Motor neuron (in vitro differentiated cells): ENCODE measurements around the gene SEL1L2. TPM values are rescaled to one million over a fixed set of nuclear protein-coding genes. Genes with fewer than 3 reads are reported as not detected.

Experiments used
- ATAC-seq, 8 experiments: fragments of 200-7000 bp; cut with Tn5 transposase; replicated peaks in 6 of 8; 2 replicates each; pipeline ENCODE4 v1.8.0; 2021; ENCODE audit warnings: mild to moderate bottlenecking in 8 of 8, moderate library complexity in 8 of 8
- H3K27ac ChIP-seq, 2 donors: fragments of 250-450 bp; sonication (Bioruptor Pico); 2 replicates each; pipeline ENCODE4 v1.9.0; 2021; ENCODE audit warnings: antibody characterized with exemption in 2 of 2, mild to moderate bottlenecking in 2 of 2, moderate library complexity in 1 of 2
- H3K4me1 ChIP-seq, 2 donors: fragments of 250-450 bp; sonication (Bioruptor Pico); replicated peaks in 1 of 2; 2 replicates each; pipeline ENCODE4 v1.6.1; 2021; ENCODE audit warnings: antibody characterized with exemption in 2 of 2, mild to moderate bottlenecking in 2 of 2, moderate library complexity in 1 of 2
- H3K4me3 ChIP-seq, 5 donors: fragments of 250-450 bp; sonication (Bioruptor Pico); 2 replicates each; pipeline ENCODE4 v1.9.0; 2021; ENCODE audit warnings: antibody characterized with exemption in 5 of 5, mild to moderate bottlenecking in 5 of 5, moderate library complexity in 4 of 5
- WGBS, 10 experiments: fragments of 450-650 bp; shearing (Covaris generic); methylation state at CpG; one replicate each; pipeline ENCODE4 v1.0.0; 2022; 5-methylcytosine and 5-hydroxymethylcytosine counted together
- in situ Hi-C, 9 experiments: fragments of 400-800 bp; cut with MboI; loops; one replicate each; pipeline ENCODE4 v1.15.0; 2021; ENCODE audit warnings: low sequenced_read_pairs in 9 of 9, low pct_unique_long_range_greater_than_20kb in 2 of 9; ENCODE audit not compliant: unreplicated experiment in 9 of 9
- total RNA-seq, 8 experiments: library from RNA; unstranded; fragments of 300-600 nt; gene quantifications; 2 replicates each; pipeline versions ENCODE4 v1.2.3 to v1.2.4, GENCODE V29; 2022

The SEL1L2 gene
- total RNA-seq, 8 experiments from 2014 or later: 0.27 to 1.00 (median 0.49) TPM; not detected in 5

DNA sequence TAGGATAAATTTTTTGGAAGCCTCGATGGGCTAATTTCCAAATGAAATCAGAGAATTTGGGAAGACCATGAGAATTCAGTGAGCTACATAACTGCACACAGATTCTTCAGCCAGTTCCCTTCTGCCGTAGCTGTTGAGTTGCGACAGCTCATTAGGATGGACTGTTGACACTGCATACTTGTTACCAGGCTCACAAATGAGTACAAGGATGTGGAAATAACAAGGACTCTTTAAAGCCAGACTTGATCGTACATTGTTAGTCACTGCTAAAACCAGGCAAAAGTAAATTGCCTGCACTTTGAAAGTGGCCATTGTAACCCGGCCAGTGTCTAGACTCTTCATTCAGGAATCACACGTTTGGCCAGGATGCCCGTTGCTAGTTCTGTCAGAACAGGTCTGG is 168.5 kb downstream of the SEL1L2 start:
- WGBS, 10 experiments: 20 to 100% (median 88%) methylated on average over 2 to 6 of the region's 7 CpGs; no CpG with 5 or more reads in 2 of the 10 experiments
- in situ Hi-C loops: loop anchor here in 7 of 9 experiments (10.0 to 25.0 kb wide), 3 partner anchors 215 to 240 kb away; no protein-coding TSS in a partner anchor

GRCh38 chr20:13819885-13820645 is 170.3 kb downstream of the SEL1L2 start:
- peak in 6 of 8 experiments; percentile 10 to 53 (median 38) for ATAC-seq
- 0 to 100% (median 46%) methylated on average over 1 to 4 of the region's 5 CpGs; no CpG with 5 or more reads in 1 of the 10 experiments for WGBS, 10 experiments
- Histone ChIP-seq H3K4me3 (no peak overlapping the region), H3K4me1 (no peaks in the 10 kb centered on the region), H3K27ac (no peak overlapping the region)
- in situ Hi-C loops: loop anchor here in 7 of 9 experiments (10.0 to 25.0 kb wide), 3 partner anchors 217 to 242 kb away; no protein-coding TSS in a partner anchor

More for the DNA sequence above, 168.5 kb downstream of the SEL1L2 start:
- no peak overlapping the region for H3K4me3 ChIP-seq
- no peak overlapping the region for H3K27ac ChIP-seq
- H3K4me1 ChIP-seq: no peaks in the 10 kb centered on the region
- peak in 2 of 8 experiments; percentile 53 to 82 for ATAC-seq

DNA sequence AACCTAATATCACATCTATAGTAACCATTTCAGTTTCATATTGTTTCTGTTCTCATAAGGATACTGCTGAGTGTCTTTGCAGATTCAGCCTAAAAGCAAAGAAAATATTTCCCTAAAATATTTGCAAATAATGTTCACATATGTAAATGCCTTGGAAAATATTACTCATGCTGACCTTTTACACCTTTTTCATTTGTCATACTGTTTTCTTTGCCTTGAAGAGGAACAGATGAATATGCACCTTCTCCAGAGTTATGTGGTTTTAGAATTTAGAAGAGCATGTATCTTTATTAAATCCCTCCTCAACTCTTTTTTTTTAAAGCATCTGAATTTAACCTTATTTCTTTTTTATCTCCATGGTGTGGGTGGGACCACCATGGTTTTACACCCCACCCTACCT is 173.1 kb downstream of the SEL1L2 start:
- no peak overlapping the region for H3K4me3 ChIP-seq
- ATAC-seq: peak in 3 of 8 experiments; percentile 40 to 80 (median 66)
- no peaks in the 10 kb centered on the region for H3K4me1 ChIP-seq
- in situ Hi-C loops: loop anchor here in 5 of 9 experiments (25.0 kb wide), 2 partner anchors 220 to 245 kb away; no protein-coding TSS in a partner anchor
- no peak overlapping the region for H3K27ac ChIP-seq

DNA sequence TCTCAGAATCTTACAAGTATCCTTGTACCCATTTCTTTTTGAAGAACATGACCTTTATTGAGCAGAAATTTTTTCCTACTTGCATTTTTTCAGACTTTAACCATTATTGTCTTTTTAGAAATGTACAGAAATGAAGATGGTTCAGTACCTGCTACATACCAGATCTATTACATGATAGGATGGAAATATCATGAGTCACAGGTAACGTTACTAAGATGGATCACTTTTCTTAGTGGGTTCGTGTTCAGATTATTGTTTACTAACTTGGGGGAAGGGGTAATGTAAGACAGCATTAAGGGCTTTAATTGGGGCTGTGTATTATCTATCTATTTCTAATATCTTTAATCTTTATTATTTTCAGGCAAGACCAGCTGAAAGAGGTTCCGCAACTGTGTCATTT is 173.7 kb downstream of the SEL1L2 start:
- in situ Hi-C loops: loop anchor here in 5 of 9 experiments (25.0 kb wide), 2 partner anchors 221 to 246 kb away; no protein-coding TSS in a partner anchor
- Histone ChIP-seq H3K27ac (no peak overlapping the region), H3K4me1 (no peaks in the 10 kb centered on the region), H3K4me3 (no peak overlapping the region)
- ATAC-seq: no peak
- WGBS, 10 experiments: 52 to 100% (median 65%) methylated on average over 1 to 3 of the region's 3 CpGs; no CpG with 5 or more reads in 1 of the 10 experiments

GRCh38 chr20:13814672-13815071 is 175.7 kb downstream of the SEL1L2 start:
- no peak overlapping the region for H3K27ac ChIP-seq
- in situ Hi-C loops: loop anchor here in 5 of 9 experiments (25.0 kb wide), 2 partner anchors 223 to 248 kb away; no protein-coding TSS in a partner anchor
- WGBS, 10 experiments: 82 to 100% (median 93%) methylated on average over 1 to 4 of the region's 4 CpGs; no CpG with 5 or more reads in 3 of the 10 experiments

GRCh38 chr20:13813910-13814309 is 176.5 kb downstream of the SEL1L2 start:
- 26 to 100% (median 83%) methylated on average over 1 to 3 of the region's 3 CpGs; no CpG with 5 or more reads in 1 of the 10 experiments for WGBS, 10 experiments
- in situ Hi-C loops: loop anchor here in 5 of 9 experiments (25.0 kb wide), 2 partner anchors 223 to 248 kb away; no protein-coding TSS in a partner anchor
- no peak overlapping the region for H3K27ac ChIP-seq
- H3K4me3 ChIP-seq: no peak overlapping the region
- ATAC-seq: no peak
- no peaks in the 10 kb centered on the region for H3K4me1 ChIP-seq

More at GRCh38 chr20:13814672-13815071, 175.7 kb downstream of the SEL1L2 start:
- Histone ChIP-seq H3K4me3 (no peak overlapping the region), H3K4me1 (no peaks in the 10 kb centered on the region)
- no peak for ATAC-seq

DNA sequence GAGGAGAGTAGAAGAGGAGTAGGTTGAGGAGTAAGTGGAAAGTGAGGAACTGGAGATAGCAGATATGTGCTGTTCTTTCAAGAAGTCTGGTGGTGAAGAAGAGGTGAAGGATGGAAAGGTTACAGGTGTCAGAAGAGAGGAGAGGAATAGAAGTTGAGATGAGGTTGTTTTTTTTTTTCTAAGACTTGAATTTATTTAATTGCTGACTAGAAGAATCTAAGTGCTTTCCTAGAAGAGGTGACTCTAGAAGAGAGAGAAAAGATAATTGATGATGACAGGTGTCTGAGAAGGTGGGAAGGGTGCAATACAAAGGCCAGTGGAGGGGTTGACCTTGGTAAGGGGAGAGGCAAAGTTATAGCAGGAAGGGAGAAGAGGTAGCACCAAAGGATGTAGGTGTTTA is 180.0 kb downstream of the SEL1L2 start:
- H3K4me1 ChIP-seq: no peaks in the 10 kb centered on the region
- no peak overlapping the region for H3K27ac ChIP-seq
- H3K4me3 ChIP-seq: no peak overlapping the region
- ATAC-seq: no peak
- in situ Hi-C loops: loop anchor here in 5 of 9 experiments (25.0 kb wide), 2 partner anchors 227 to 252 kb away; no protein-coding TSS in a partner anchor

DNA sequence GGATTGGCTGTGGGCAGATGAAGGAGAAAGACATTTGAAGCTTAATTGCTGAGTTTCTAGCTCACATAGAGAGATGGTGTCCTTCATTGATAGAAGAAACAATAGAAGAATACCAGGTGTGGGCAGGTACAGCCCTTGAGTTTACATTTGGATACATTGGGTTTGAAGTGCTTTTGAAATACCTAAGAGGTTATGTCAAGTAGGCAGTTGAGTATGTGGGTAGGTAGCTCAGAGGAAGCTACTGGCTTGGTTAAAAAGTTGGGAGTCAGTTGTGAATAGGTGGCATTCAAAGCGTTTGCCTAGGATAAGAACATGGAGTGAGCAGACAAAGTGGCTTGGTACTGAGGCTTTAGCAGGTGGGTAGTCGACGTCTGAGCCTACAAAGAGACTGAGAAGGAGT is 180.6 kb downstream of the SEL1L2 start:
- in situ Hi-C loops: loop anchor here in 5 of 9 experiments (25.0 kb wide), 2 partner anchors 227 to 252 kb away; no protein-coding TSS in a partner anchor
- no peak for ATAC-seq
- no peak overlapping the region for H3K4me3 ChIP-seq
- no peaks in the 10 kb centered on the region for H3K4me1 ChIP-seq
- 76 to 100% (median 100%) methylated on average over 2 to 3 of the region's 3 CpGs; no CpG with 5 or more reads in 3 of the 10 experiments for WGBS, 10 experiments
- no peak overlapping the region for H3K27ac ChIP-seq

DNA sequence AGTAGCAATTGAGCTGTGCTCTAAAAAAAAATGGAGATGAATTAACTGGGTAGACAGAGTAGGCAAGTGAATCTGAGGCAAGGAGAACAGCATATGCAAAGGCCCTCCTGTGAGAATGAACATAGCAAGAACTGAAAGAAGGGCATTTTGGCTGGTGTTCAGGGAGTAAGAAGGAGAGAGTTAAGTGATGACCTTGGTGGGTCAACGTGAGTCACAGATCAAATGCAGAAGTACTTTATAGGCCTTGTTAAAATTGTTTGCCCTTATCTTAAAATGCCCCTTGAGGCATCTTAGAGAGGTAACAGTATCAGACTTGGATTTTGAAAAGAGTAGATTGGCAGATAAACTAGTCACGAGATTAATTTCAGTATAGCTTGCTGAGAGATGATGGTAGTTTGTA is 181.0 kb downstream of the SEL1L2 start:
- Histone ChIP-seq H3K4me3 (no peak overlapping the region), H3K4me1 (no peaks in the 10 kb centered on the region), H3K27ac (no peak overlapping the region)
- no peak for ATAC-seq
- in situ Hi-C loops: loop anchor here in 5 of 9 experiments (25.0 kb wide), 2 partner anchors 228 to 253 kb away; no protein-coding TSS in a partner anchor
- 75 to 100% (median 100%) methylated on average over 1 to 2 of the region's 2 CpGs; no CpG with 5 or more reads in 1 of the 10 experiments for WGBS, 10 experiments

- peak in 5 of 8 experiments; percentile 27 to 99 (median 95) for ATAC-seq
- no peak overlapping the region for H3K27ac ChIP-seq
- no peaks in the 10 kb centered on the region for H3K4me1 ChIP-seq
- WGBS, 10 experiments: 7 to 100% (median 69%) methylated on average over 1 to 3 of the region's 7 CpGs; no CpG with 5 or more reads in 2 of the 10 experiments
- in situ Hi-C loops: loop anchor here in 5 of 9 experiments (25.0 kb wide), 2 partner anchors 237 to 262 kb away; no protein-coding TSS in a partner anchor
- H3K4me3 ChIP-seq: no peak overlapping the region
Measured at GRCh38 chr20:13800728-13801134, 189.7 kb downstream of the SEL1L2 start.

DNA sequence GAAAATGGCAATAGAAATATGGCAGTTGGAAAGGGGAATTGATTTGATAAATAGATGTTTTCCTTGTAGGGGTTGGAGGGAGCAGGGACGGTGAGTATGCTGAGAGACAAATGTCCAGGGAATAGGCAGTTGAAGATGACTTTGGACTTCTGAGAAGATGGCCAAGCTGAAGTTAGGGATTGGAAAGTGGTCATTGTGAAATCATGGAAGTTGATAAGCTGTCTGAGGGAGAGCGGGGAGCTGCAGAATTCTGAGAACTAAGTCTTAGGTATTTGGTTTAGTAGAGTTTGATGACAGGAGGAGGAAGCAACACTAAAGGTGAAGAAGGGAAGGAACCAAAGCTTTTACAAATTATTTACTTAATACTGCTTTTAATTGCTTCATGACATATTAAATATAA is 190.4 kb downstream of the SEL1L2 start:
- Histone ChIP-seq H3K4me3 (no peak overlapping the region), H3K27ac (no peak overlapping the region), H3K4me1 (no peaks in the 10 kb centered on the region)
- WGBS, 10 experiments: 68 to 100% (median 94%) methylated on average over 2 of the region's 2 CpGs; no CpG with 5 or more reads in 1 of the 10 experiments
- ATAC-seq: no peak
- in situ Hi-C loops: loop anchor here in 6 of 9 experiments (25.0 kb wide), 4 partner anchors 237 to 863 kb away; no protein-coding TSS in a partner anchor
